GM18517 (cell line): ENCODE results near the gene CEP43.

Source experiments
- ATAC-seq: cut with Tn5 transposase; IDR thresholded peaks from one replicate; pipeline ENCODE4 v1.9.1; 2021; ENCODE audit warnings: mild to moderate bottlenecking, moderate library complexity; ENCODE audit not compliant: unreplicated experiment

Gene CEP43

DNA sequence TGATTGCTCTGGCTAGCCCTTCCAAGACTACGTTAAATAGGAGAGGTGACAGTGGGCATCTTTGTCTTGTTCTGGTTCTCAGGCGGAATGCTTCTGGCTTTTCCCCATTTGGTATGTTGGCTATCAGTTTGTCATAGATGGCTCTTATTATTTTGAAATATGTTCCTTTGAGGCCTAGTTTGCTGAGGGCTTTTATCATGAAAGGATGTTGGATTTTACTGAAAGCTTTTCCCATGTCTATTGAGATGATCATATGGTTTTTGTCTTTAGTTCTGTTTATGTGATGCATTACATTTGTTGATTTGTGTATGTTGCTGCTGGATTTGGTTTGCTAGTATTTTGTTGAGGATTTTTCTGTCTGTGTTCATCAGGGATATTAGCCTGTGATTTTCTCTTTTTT lies 32.9 kb upstream of the CEP43 start:
- no peak for ATAC-seq

DNA sequence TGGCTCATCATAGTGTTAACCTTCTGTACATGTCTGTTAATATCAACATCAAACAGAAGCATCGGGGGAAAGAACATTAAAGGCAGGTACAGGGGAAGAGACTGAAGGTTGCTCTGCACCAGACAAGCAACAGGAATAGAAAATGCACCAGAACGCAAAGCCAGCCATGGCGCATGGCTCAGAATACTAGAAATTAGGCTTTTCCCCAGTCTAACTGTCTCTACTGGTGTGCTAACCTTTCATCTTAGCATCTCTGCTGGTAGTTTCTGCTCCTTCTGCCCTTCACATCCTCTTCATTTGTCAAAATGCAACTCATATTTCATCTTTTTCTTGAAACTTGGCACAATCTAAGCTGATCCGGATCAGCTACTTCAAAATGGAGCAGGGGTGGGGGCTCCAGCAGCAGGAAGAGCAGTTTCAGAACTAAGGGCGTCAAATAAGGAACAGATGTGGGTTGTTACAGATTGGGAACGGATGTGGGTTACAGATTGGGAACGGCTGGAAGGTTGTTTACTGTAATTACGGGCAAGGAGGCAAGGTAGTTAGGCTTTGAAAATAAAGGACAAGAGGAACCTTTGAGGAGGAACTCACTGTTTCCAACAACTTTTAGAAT lies 29.7 kb upstream of the CEP43 start:
- ATAC-seq = no peak

DNA sequence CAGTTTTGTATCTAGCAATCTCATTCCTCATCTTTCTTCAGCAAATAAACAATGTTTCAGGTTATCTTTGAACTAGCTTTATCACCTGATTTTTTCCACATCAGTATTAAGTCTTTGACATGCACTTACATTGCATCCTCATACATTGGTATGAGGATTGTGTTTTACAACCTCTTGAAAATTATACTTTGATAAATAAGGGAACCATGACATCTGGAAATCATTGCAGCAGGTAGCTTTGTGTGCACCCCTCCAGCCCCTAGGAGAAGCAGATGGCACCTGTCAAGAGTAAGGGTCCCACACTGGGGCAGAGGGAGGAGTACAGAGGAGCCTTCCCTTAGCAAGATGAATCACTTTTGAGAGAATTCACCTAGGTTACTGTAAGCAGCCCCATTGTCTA lies 29.1 kb upstream of the CEP43 start:
- ATAC-seq = no peak

DNA sequence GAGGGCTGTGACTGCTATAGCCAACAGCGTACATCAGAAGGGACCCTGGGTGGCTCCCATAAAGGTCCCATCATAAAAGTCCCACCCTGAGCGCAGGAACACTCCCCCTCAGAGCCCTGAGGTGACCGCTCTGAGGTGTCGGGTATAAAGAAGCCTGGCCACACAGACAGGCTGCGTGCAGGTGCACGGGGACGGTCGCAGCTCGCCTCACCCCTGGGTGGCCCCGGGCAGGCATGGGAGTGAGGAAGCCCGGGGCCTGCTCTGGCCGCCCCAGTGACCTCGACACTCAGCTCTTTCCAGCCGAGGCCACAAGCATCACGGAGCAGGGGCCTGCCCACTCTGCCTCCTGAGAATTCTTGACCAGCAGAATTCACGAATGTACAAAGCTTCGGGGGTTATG lies 28.4 kb upstream of the CEP43 start:
- no peak for ATAC-seq

DNA sequence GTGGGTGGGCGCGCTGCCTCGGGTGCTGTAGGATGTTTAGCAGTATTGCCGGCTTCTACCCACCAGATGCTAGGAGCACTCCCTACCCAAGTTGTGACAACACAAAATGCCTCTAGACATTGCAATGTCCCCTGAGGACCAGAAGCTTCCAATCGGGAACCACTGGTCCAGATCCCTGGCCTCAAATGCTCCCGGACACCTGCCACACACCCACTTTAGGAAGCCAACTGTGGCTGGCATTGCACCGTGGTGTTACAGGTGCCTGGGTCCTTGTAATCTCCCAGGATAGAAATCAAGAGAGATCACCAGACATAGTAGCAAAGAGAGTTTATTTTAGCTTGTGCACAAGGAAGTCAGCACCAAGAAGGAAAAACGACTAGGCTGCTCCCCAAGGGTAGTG lies 27.9 kb upstream of the CEP43 start:
- no peak for ATAC-seq

DNA sequence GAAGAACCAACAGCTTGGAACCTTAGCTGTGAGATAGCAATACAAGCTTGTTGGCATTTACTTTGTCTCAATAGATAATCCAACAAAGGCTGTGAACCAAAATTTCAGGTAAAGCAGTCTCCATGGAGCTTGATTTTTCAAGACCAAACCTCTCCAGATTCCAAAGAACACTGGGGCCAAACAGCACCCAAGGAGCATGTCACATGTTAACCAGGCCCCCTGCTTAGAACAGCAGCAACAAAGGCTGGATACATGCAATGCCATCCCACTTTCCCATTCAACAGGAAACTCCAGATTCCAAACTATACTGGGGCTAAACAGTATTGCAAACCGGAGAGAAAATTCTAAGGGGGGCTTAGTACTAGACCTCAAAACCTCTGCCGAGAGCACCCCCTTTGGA lies 27.1 kb upstream of the CEP43 start:
- ATAC-seq = no peak

DNA sequence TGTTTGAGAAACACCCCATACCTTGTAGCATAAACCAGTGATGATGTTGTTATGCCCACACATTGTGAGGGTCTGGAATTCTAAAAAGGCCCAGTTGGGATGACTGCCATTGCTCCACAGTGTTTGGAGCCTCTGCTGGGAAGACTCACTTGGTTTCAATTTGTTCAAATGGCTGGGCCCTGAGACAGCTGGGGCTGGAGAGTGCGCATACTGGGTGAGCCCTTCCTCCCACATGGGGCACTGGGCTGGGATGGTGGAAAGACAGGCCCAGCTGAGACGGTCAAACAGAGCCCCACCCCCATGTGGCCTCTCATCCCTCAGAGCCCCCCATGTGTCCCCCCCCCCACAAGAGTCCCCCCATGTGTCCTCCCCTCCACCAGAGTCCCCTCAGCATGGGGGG lies 22.6 kb upstream of the CEP43 start:
- ATAC-seq = no peak

DNA sequence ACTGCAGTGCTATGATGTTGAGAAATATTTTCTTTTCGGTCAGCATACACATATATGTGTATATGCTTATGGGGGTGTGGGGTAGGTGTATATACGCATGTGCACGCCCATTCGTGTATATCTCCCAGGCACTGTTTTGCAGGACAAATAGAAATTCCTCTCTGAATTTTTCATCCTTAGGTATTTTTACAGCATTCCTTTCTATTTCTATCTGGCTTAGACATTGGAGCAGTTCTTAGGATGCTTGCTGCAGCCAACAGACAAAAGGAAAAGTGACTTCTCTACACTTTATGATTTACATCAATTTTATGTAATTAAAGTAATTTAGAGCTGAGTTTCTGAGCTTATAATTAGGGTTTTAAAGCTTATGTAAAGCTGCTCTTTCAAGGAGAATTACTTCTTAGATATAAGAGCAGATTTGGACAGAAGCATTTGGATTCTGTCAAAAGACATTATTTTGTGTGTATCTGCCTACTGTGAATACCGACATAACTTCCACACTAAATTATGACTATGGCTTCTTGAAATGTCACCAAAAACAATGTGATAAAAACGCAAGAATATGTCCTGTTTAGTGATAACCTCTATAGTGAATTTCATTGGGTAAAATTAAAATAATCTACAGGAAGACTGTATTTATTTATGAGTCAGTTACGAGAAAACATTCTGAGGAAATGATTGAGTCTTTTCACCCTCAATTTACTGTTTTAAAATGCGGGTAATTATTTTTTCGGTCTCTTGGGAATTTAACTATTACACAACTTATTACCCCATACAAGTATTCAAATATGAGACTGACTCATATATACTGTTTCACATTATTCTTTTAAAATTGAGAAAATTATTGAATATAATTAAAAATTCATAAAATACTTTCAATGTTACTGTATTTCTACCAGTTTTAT lies 21.3 kb upstream of the CEP43 start:
- ATAC-seq = no peak

DNA sequence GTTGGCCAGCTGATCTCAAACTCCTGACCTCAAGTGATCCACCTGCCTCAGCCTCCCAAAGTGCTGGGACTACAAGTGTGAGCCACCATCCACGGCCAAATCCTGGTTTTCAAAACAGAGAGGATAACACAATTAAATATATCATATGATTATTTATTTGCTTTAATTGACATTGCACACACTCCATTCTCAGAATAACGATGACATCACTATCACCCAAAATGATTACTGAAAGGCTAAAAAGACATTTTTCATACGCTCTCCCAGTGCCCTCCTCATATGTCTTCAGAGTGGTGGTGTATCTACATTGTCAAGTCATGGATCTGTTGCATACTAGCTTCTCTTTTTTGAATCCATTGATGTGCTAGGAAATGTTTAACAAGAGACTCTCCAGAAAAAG lies 18.5 kb upstream of the CEP43 start:
- ATAC-seq = no peak

DNA sequence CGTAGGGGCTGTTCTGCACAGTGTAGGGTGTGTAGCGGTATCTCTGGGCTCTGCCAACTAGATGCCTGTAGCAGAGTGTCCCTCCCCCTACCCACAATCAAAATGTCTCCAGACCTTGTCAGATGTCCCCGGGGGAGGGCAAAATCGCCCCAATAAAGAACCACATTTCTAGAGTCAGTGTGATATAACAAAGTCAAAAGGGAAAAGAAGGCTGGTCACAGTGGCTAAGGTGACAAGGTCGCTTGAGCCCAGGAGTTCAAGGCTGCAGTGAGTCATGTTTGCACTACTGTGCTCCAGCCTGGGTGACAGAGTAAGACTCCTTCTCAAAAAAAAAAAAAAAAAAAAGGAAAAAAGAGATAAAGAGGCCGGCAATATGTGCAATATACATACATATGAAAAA lies 11.7 kb upstream of the CEP43 start:
- ATAC-seq = no peak

DNA sequence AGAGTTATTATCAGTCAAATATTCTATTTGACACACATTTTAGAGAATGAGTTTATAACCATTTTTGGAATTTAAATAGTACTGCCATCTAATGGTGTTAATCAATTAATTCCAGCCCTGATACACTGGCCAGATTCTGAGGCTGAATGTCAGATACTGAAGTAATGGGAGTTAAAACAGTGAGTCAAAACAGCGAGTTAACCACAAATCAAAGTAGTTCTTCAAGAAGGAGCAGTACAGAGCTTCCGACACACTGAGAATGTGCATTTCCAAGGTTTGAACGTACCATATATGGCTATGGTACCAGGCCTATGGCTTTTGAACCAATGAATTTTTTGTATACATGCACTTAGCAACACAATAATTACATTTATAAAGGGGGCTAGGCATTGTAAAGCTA lies 11.3 kb upstream of the CEP43 start:
- no peak for ATAC-seq

DNA sequence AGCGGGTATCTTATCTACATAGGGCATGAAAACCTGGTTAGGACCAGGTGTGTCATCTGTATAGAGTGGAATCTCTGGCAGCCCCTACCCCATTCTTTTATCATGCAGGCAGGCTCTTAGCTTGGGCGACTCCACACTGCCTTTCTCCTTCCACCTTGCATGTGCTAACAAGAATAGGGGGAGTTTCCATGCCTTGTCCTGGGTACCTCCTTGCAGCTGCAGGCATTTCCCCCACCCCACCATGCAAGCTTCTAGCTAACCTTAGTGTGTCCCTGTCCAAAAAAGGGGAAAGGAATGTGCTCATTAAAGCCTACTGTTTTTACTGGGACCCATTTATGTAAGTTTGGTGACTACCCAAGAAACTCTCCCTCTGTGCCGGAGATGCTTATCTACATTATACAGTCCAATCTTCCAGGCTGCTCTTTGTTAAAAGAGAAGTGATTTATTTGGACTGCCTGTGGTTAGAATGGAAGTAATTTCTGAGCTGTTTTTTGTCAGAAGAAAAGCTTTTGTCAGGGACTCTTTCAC lies 10.5 kb upstream of the CEP43 start:
- no peak for ATAC-seq

DNA sequence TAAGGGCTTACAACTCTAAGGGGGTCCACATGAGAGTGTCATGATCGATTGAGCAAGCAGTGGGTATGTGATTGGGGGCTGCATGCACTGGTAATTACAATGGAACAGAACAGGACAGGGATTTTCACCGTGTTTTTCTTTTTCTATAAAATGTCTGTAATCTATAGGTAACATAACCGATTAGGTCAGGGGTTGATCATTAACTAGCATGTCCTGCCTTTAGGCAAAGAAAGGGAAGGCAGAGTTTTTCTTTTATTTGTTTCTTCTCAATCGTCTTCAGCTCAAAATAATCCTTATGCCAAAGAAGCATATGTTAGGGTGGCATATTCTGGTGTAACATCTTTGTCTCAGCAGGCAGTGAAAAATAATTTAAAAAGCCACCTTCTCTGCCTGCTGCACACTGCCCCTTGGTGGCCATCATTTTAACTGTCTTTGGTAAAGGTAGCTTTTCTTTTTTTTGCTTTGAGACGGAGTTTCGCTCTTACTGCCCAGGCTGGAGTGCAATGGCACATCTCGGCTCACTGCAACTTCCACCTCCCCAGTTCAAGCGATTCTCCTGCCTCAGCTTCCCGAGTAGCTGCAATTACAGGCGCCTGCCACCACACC lies 9.7 kb upstream of the CEP43 start:
- peak; percentile 85 for ATAC-seq

DNA sequence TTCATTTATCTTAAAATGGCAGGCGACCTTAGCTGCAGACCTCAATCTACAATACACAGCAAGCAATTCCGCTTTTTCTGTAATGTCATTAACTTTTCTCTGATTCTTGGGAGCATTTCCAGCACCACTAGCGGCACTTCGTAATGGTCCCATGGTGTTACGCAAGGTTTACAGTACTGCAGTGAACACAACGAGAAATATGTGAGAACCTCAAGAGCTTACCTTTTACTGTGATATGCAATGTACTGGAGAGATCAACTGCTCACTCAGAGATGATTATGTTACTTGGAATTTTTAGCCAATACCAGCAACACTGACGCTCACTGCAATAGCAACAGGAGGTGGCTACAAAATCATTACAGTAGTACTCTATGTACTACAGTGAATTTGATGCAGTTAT lies 2.8 kb upstream of the CEP43 start:
- ATAC-seq = no peak

DNA sequence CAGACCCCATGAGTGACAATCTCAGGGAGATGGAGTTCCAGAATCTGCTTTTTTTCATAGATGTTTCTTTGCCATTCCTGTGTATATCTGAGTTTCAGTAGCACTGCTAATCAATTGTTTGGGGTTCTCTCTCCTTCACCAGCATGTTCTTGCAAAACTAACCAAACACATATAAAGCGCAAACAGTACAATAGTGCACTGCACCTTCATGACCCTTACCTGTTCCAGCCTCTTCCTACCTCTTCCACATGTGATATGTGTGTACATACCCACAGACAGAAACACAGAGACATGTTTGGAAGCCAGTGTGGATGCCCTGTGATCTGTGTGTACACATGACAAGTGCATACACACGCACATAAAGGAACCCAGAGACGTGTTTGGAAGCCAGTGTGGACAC lies 1.8 kb upstream of the CEP43 start:
- ATAC-seq = no peak

DNA sequence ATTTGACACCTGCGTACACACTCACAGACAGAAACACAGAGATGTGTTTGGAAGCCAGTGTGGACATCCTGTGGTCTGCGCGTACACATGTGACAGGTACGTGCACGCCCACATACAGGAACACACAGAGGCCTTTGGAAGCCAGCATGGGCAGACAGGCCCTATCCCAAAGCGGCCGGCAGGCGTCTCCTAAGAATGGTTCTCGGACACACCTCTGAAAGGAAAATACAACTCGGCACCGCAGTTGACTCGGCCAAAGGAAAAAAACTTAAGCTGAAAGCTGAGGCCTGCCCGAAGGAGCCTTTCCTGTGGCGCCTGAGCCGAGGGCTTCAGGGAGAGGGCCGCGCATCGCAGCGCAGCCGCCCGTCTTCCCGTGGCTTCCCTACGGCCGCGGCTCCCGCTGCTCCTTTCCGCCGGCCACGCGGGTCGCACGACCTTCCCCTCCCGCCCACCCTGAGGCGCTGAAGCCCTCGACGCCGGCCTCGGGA lies 1.4 kb upstream of the CEP43 start:
- ATAC-seq = peak; percentile 30

DNA sequence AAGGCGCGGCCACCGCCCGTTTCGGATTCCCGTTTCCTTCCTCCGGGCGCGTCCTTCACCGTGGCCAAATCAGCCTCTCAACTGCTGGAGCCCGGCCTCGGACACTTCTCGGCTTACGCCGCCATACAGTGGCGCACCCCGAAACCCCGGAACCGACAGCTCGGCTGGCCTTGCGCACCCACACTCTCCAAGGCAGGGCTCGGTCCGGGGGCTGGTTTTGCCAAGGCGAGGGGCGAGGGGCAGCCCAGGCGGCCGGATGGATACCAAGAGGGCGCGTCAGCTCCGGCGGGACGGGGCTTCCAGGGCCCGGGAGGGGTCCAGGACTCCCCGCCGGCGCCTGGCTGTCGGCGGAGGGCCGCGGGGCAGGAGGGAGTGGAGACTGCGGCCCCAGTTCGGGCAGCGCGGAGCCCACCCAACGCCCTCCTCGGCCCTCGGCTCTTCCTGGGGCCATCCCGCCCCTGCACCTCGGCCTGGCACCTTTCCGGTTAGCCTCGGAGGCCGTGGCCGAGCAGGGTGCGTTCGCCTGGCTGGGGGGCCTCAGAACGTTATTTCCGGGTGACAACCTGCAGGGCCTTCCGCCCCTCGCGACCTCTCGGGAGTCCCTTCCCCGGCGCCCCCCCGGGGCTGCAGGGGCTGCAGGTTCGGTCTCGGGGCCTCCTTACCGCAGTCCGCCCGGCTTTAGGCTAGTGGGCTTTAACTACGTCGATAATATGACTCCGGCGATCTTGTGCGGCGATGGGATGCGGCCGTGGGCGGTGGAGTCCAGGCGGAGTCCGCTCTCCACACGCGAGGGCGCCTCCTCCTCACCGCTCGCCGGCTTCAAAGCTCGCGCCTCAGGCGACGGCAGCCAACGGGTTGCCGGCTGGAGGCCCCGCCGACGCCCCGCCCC lies 697 bp upstream of the CEP43 start:
- peak; percentile 6 for ATAC-seq

DNA sequence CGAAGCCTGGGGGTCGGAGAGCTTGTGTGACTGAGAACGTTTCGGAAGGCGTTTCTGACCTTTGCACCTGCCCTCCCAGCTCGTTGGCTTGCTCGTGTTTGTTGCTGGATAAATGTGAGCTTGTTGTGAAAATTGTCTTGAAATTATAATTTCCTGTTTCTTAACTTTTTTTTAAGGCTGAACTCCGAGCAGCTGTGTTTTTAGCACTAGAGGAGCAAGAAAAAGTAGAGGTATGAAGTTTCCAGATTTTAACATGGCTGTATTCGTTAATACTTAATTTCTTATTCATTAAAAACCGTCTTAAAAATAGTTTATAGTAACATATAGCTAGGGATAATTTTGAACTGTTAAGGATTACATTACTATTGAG lies 672 bp downstream of the CEP43 start:
- ATAC-seq = no peak

DNA sequence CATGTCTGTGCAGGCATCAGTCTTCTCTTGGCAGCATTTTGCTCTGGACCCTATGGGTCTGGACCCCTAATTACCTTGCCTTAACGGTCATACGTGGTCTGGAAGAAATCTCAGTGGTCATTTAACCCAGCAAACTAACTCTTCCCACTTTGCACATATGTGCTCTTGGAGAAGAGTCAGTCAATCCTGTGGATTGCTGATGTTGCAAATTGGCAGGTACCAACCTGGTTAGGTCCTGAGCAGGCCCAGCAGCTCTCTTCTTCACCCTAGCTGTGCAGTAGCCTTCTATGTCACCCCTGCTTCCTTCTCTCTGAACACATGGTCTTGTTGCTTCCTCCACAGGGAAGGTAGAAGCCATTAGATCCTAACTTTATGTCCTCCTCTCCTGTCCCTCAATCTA lies 1.6 kb downstream of the CEP43 start:
- ATAC-seq = no peak

DNA sequence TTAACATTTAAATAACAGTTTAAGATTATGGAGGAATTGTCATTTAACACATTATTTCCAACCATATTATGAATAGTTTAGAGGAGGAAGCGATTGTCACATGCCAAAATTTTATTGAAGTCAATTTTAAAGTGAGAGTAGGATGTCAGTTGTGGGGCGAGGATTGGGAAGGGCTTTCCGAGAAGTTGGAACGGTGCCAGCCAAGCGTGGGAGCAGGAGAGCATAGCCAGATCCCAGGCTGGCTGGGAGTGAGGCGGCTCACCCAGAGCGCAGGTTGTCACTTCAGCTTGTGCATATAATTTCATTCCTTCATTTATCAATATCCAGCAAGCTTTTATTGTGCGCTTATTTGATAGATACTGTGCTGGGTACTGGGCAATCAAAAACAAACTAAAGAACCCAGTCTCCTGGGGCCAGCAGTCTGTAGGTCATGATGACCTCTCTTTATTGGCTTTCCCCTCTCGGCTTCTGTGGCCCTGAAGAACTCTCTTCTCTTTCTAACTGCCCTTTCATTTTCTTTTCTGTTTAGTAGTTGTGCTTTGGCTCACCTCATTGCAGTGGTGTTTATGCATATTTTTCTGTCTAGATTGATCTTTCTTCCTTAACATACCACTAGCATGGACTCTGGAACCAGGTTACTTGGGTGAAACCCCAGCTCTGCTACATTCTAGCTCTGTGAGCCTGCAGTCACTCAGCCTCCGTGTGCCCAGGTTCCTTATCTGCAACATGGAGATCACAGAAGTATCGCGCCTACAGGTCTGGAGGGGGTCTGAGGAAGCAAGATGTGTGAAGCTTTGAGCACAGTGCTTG lies 6.4 kb downstream of the CEP43 start:
- ATAC-seq = no peak
